A673 (cell line): Measurements from ENCODE around the gene HMCN1.

Experiments used
- CTCF ChIP-seq: fragments of 300-800, 200-600 bp; sonication (generic); conservative IDR thresholded peaks from 2 replicates; pipeline ENCODE4 v1.5.1; 2017; ENCODE audit warnings: low read depth, mild to moderate bottlenecking, antibody characterized with exemption, low read length, moderate library complexity, mixed read lengths
- EZH2 ChIP-seq: fragments of 200-600 bp; sonication (generic); IDR thresholded peaks from 2 replicates; pipeline ENCODE4 v1.6.1; 2017; ENCODE audit warnings: borderline replicate concordance, low read depth, mild to moderate bottlenecking, mixed read lengths, antibody characterized with exemption, low read length; ENCODE audit not compliant: poor library complexity, severe bottlenecking

DNA sequence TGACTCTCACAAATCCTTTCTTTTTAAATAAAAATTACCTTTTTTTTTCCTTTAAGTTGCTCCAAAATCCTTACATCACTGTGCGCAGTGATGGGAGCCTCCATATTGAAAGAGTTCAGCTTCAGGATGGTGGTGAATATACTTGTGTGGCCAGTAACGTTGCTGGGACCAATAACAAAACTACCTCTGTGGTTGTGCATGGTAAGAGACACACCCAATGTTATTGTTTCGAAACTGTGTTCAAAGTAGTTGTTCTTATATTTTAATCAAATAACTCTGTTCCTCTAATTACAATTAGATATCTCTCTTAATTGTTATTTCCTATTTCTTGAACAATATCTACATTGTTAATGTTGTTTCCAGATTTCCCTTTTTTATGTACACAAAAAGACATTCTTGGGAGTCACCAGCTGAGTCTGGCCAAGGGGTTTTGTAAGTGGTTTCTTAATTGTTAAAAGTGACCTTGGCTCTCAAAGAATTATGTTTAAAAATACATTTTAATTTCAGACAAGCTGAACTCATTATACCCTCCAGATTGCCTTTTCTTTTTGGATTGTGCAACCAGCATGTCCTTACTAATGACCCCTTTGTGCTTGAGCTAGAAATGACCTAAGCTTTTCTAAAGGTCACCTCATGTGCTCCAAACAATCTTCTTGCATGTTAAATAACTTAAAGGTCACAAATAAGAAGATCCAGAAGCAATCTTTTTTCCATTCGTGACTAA is 250.1 kb downstream of the HMCN1 start:
- TF ChIP-seq CTCF, result no peak
- no peak for TF ChIP-seq EZH2
